Spleen (tissue), 11 donors: Measurements from ENCODE around the gene LIPK. TPM values are rescaled to one million over a fixed set of nuclear protein-coding genes. Genes with fewer than 3 reads are reported as not detected.
"Not testable (repeated sequence)": the region's sequence is repeated elsewhere in the genome, so short reads cannot be mapped to it uniquely, and the experiment has no call there.

ENCODE experiments used
- DNase-seq: peaks from one replicate; pipeline ENCODE4 v3.0.0-alpha.2; 2020
- H3K27ac ChIP-seq, 8 donors: fragments of 200-600 bp; sonication (generic) in 7 of 8; 1 replicate in 4 of 8; 2 replicates in 4 of 8; pipeline versions ENCODE4 v1.5.0 to v1.8.0; 2016 to 2021; ENCODE audit warnings: inconsistent platforms in 4 of 8, mild to moderate bottlenecking in 4 of 8, moderate library complexity in 1 of 8
- H3K27me3 ChIP-seq, 7 donors: fragments of 200-600 bp; sonication (generic) in 6 of 7; replicated peaks in 1 of 7; 1 replicate in 4 of 7; 2 replicates in 3 of 7; pipeline versions ENCODE4 v1.5.0 to v1.8.0; 2016 to 2021; ENCODE audit warnings: inconsistent platforms in 3 of 7, mild to moderate bottlenecking in 1 of 7
- H3K36me3 ChIP-seq, 6 donors: fragments of 200-600 bp; sonication (generic) in 5 of 6; 1 replicate in 4 of 6; 2 replicates in 2 of 6; pipeline versions ENCODE4 v1.5.0 to v1.8.0; 2016 to 2021; ENCODE audit warnings: inconsistent platforms in 2 of 6
- H3K4me1 ChIP-seq, 6 donors: fragments of 200-600 bp; sonication (generic) in 5 of 6; 1 replicate in 3 of 6; 2 replicates in 3 of 6; pipeline versions ENCODE4 v1.5.0 to v1.8.0; 2016 to 2021; ENCODE audit warnings: inconsistent platforms in 3 of 6
- H3K4me3 ChIP-seq, 8 donors: fragments of 200-600 bp; sonication (generic) in 7 of 8; 1 replicate in 4 of 8; 2 replicates in 4 of 8; pipeline versions ENCODE4 v1.5.0 to v1.8.0; 2016 to 2021; ENCODE audit warnings: inconsistent platforms in 4 of 8, mild to moderate bottlenecking in 4 of 8, moderate library complexity in 2 of 8
- H3K9me3 ChIP-seq, 8 donors: fragments of 200-600 bp; sonication (generic) in 7 of 8; 1 replicate in 4 of 8; 2 replicates in 4 of 8; pipeline versions ENCODE4 v1.5.0 to v1.8.0; 2016 to 2021; ENCODE audit warnings: inconsistent platforms in 4 of 8
- CTCF ChIP-seq, 11 experiments: fragments of 200-600 bp in 7 of 11; fragments of 450-650 bp in 4 of 11; sonication (generic) in 4 of 11; IDR thresholded peaks in 8 of 11; conservative IDR thresholded peaks in 3 of 11; 1 replicate in 7 of 11; 2 replicates in 4 of 11; pipeline versions ENCODE4 v1.4.0 to v1.8.0; 2016 to 2021; ENCODE audit warnings: antibody characterized with exemption in 11 of 11, inconsistent platforms in 4 of 11, mild to moderate bottlenecking in 1 of 11
- POLR2A ChIP-seq, 3 donors: fragments of 450-650 bp; IDR thresholded peaks; one replicate each; pipeline ENCODE4 v1.5.1; 2017; ENCODE audit warnings: antibody characterized with exemption in 3 of 3, mild to moderate bottlenecking in 1 of 3
- POLR2AphosphoS5 ChIP-seq, 3 donors: sonication (generic); formaldehyde crosslinking; IDR thresholded peaks; one replicate each; pipeline ENCODE4 v1.5.1; 2017; ENCODE audit warnings: antibody characterized with exemption in 3 of 3
- WGBS, 5 donors: extraction: QIAGEN DNeasy Blood & Tissue Kit in 3 of 5; methylation state at CpG; one replicate each; pipeline versions ENCODE4 v1.1.5 to v1.1.7; 2013 to 2018; 5-methylcytosine and 5-hydroxymethylcytosine counted together
- intact Hi-C: fragments of 100-400 bp; cut with DNase I; formaldehyde crosslinking; loops from one replicate; pipeline ENCODE4 v1.15.0; 2023; ENCODE audit warnings: low total_unique reads
- polyA plus RNA-seq, 3 donors: library from polyadenylated mRNA; stranded (reverse); fragments of 200-250 nt; gene quantifications; one replicate each; pipeline ENCODE4 v1.2.1, GENCODE V29; 2013
- total RNA-seq, 7 donors: library from RNA; depleted of rRNA in 3 of 7; stranded (reverse); fragments of >200 nt in 3 of 7; fragmentation: NEBNext Ultra II Directional in 4 of 7; extraction: Animal tissue kit (Norgen Biotek cat#: 25700) in 4 of 7; gene quantifications; one replicate each; pipeline versions ENCODE4 v1.1.0 to v1.2.1, GENCODE V29; 2016 to 2021
- donor health status: healthy with polysubstance abuse.
- donor health status: DM: no; HTN: no; CAD: no; lungs with moderate emphysema.
- donor health status: DM: no; HTN: no; CAD: no.
- donor health status: Bipolar disorder and iron deficiency.
- donor health status: healthy.
- donor health status: DM: no; HTN: no; CAD: no.
- donor health status: DM: yes; HTN: yes; CAD: no.

LIPK gene
- total and polyA plus RNA-seq, 10 donors = not detected

GRCh38 chr10:88661018-88661417 lies 45.0 kb upstream of the LIPK start:
- Histone ChIP-seq H3K36me3 (no peaks in the 10 kb centered on the region), H3K27me3 (no peaks in the 10 kb centered on the region), H3K4me3 (no peak overlapping the region), H3K27ac (no peak overlapping the region), H3K9me3 (peaks cover 0 to 4% (median 0%) of the 10 kb centered on the region in 8 donors), H3K4me1 (no peaks in the 10 kb centered on the region)
- intact Hi-C loops = no loop called here
- no peak for DNase-seq
- no peak for TF ChIP-seq POLR2AphosphoS5 (IDR thresholded peaks at IDR 0.05)
- no peak for TF ChIP-seq POLR2A (IDR thresholded peaks at IDR 0.05)

GRCh38 chr10:88661577-88661976 lies 44.5 kb upstream of the LIPK start:
- no peak overlapping the region for H3K27ac ChIP-seq
- H3K9me3 ChIP-seq = peaks cover 0 to 4% (median 0%) of the 10 kb centered on the region in 8 donors
- H3K27me3 ChIP-seq = no peaks in the 10 kb centered on the region
- intact Hi-C loops = no loop called here
- H3K4me1 ChIP-seq = no peaks in the 10 kb centered on the region
- H3K36me3 ChIP-seq = no peaks in the 10 kb centered on the region
- no peak overlapping the region for H3K4me3 ChIP-seq
- TF ChIP-seq POLR2A (IDR thresholded peaks at IDR 0.05) (no peak), CTCF (IDR thresholded peaks at IDR 0.05 in 8 of 11, conservative IDR thresholded peaks at IDR 0.05 in 3 of 11) (no peak), POLR2AphosphoS5 (IDR thresholded peaks at IDR 0.05) (no peak)
- DNase-seq = no peak

- 91 to 100% (median 98%) methylated on average over 2 of the region's 2 CpGs for WGBS, 5 donors
- intact Hi-C loops, H3K36me3 ChIP-seq: not testable (repeated sequence)
Measured at GRCh38 chr10:88663153-88663552, 42.9 kb upstream of the LIPK start.

GRCh38 chr10:88664142-88664541 lies 41.9 kb upstream of the LIPK start, which contains the start of gene LIPF:
Gene LIPF, plus strand, starts transcription at chr10:88664442. Its CDS starts 2,856 bp downstream, at chr10:88667298.
- Histone ChIP-seq H3K27ac (no peak within 1 kb of the TSS), H3K4me3 (no peak within 1 kb of the TSS), H3K27me3 (no peaks in the 10 kb centered on the region), H3K4me1 (no peaks in the 10 kb centered on the region), H3K9me3 (peaks cover 0 to 4% (median 0%) of the 10 kb centered on the region in 8 donors), H3K36me3 (no peaks in the 10 kb centered on the region)
- DNase-seq = no peak
- intact Hi-C loops = no loop called here
- 48 to 84% (median 60%) methylated on average over 1 of the region's 1 CpG for WGBS, 5 donors
- no peak for TF ChIP-seq POLR2AphosphoS5 (IDR thresholded peaks at IDR 0.05)
- TF ChIP-seq CTCF (IDR thresholded peaks at IDR 0.05 in 8 of 11, conservative IDR thresholded peaks at IDR 0.05 in 3 of 11) = no peak
- TF ChIP-seq POLR2A (IDR thresholded peaks at IDR 0.05) = no peak

More at GRCh38 chr10:88663153-88663552, 42.9 kb upstream of the LIPK start:
- H3K27ac ChIP-seq, DNase-seq, H3K4me1 ChIP-seq, H3K4me3 ChIP-seq, H3K9me3 ChIP-seq, H3K27me3 ChIP-seq: not testable (repeated sequence)

- TF ChIP-seq POLR2A (IDR thresholded peaks at IDR 0.05) (no peak), CTCF (IDR thresholded peaks at IDR 0.05 in 8 of 11, conservative IDR thresholded peaks at IDR 0.05 in 3 of 11) (no peak), POLR2AphosphoS5 (IDR thresholded peaks at IDR 0.05) (no peak)
- 53 to 70% (median 65%) methylated on average over 1 of the region's 1 CpG for WGBS, 5 donors
- no peaks in the 10 kb centered on the region for H3K36me3 ChIP-seq
- no peaks in the 10 kb centered on the region for H3K27me3 ChIP-seq
- intact Hi-C loops = no loop called here
- no peak overlapping the region for H3K4me3 ChIP-seq
- no peak overlapping the region for H3K27ac ChIP-seq
- peaks cover 0 to under 1% (median 0%) of the 10 kb centered on the region in 8 donors for H3K9me3 ChIP-seq
- no peaks in the 10 kb centered on the region for H3K4me1 ChIP-seq
- no peak for DNase-seq
Measured at GRCh38 chr10:88668465-88668864, 37.6 kb upstream of the LIPK start.
